H1 (cell line): Measurements from ENCODE around the gene STRN. TPM values are rescaled to one million over a fixed set of nuclear protein-coding genes. Genes with fewer than 3 reads are reported as not detected.

Source experiments
- CTCF ChIA-PET: fragments of 300-600 bp; sonication (Branson Sonifier 250); formaldehyde crosslinking; loops from one replicate; lab custom pipeline; 2021; ENCODE audit not compliant: partially characterized antibody; lab: Charles Lee
- POLR2A ChIA-PET: fragments of 300-600 bp; sonication (Branson Sonifier 250); formaldehyde crosslinking; loops from one replicate; lab custom pipeline; 2021; ENCODE audit warnings: inconsistent platforms; ENCODE audit not compliant: partially characterized antibody; lab: Charles Lee
- DNase-seq, 2 experiments: peaks; one replicate each; pipeline versions ENCODE4 v3.0.0 to v3.0.0-alpha.2; 2010 to 2022; ENCODE audit warnings: low spot score in 2 of 2, low read depth in 1 of 2, mixed read lengths in 1 of 2
- FAIRE-seq: peaks from 2 replicates; lab custom pipeline; 2011; peaks lifted over from hg19 to GRCh38; lab: Jason Lieb, UNC
- H2AFZ ChIP-seq: 2 replicates; pipeline ENCODE4 v1.8.1; 2012; ENCODE audit warnings: low read length, inconsistent platforms
- H2AK5ac ChIP-seq: 2 replicates; pipeline ENCODE4 v1.6.1; 2013; ENCODE audit warnings: low read depth, low read length
- H2BK120ac ChIP-seq: replicated peaks from 2 replicates; pipeline ENCODE3; 2013; ENCODE audit warnings: low read depth, low read length, inconsistent platforms
- H2BK12ac ChIP-seq: 2 replicates; pipeline ENCODE4 v1.6.1; 2013; ENCODE audit warnings: low read depth, low read length
- H2BK15ac ChIP-seq: 2 replicates; pipeline ENCODE4 v1.6.1; 2013; ENCODE audit warnings: low read length
- H2BK20ac ChIP-seq: 2 replicates; pipeline ENCODE4 v1.6.1; 2013; ENCODE audit warnings: low read length
- H2BK5ac ChIP-seq: 2 replicates; pipeline ENCODE4 v1.6.1; 2013; ENCODE audit warnings: low read depth, low read length
- H3K14ac ChIP-seq: 2 replicates; pipeline ENCODE4 v1.6.1; 2013; ENCODE audit warnings: inconsistent platforms; ENCODE audit not compliant: insufficient read length
- H3K18ac ChIP-seq: 2 replicates; pipeline ENCODE4 v1.6.1; 2013; ENCODE audit warnings: low read length; ENCODE audit errors: extremely low read depth
- H3K23ac ChIP-seq: 2 replicates; pipeline ENCODE4 v1.6.1; 2013; ENCODE audit warnings: inconsistent platforms; ENCODE audit not compliant: insufficient read length
- H3K23me2 ChIP-seq: 2 replicates; pipeline ENCODE4 v1.6.1; 2013; ENCODE audit warnings: low read depth, low read length
- H3K27ac ChIP-seq: 2 replicates; pipeline ENCODE4 v1.6.1; 2011; ENCODE audit warnings: low read depth, low read length, inconsistent platforms
- H3K27me3 ChIP-seq, 4 experiments: replicated peaks in 1 of 4; 1 replicate in 1 of 4; 2 replicates in 3 of 4; pipeline versions ENCODE4 v1.6.1 to v1.8.1; 2011 to 2013; ENCODE audit warnings: low read length in 3 of 4, mild to moderate bottlenecking in 3 of 4, inconsistent platforms in 2 of 4, mixed read lengths in 2 of 4, moderate library complexity in 1 of 4; ENCODE audit not compliant: control insufficient read depth in 3 of 4, insufficient read depth in 3 of 4; ENCODE audit errors: extremely low read depth in 1 of 4
- H3K36me3 ChIP-seq, 4 experiments: 2 replicates each; pipeline versions ENCODE4 v1.6.1 to v1.8.1; 2011 to 2013; ENCODE audit warnings: mild to moderate bottlenecking in 4 of 4, low read length in 3 of 4, moderate library complexity in 2 of 4, control low read depth in 1 of 4, inconsistent platforms in 1 of 4; ENCODE audit not compliant: insufficient read depth in 4 of 4, control insufficient read depth in 2 of 4
- H3K4ac ChIP-seq: replicated peaks from 2 replicates; pipeline ENCODE3; 2013; ENCODE audit warnings: low read length, low read depth, mixed read lengths, inconsistent platforms; ENCODE audit not compliant: insufficient read length
- H3K4me1 ChIP-seq, 4 experiments: replicated peaks in 1 of 4; 1 replicate in 1 of 4; 2 replicates in 3 of 4; pipeline versions ENCODE4 v1.6.1 to v1.8.1; 2011 to 2013; ENCODE audit warnings: low read length in 3 of 4, inconsistent platforms in 2 of 4, mixed read lengths in 1 of 4; ENCODE audit not compliant: insufficient read depth in 4 of 4, control insufficient read depth in 3 of 4
- H3K4me2 ChIP-seq, 2 experiments: 2 replicates each; pipeline versions ENCODE4 v1.6.1 to v1.8.1; 2011 to 2013; ENCODE audit warnings: low read depth in 2 of 2, low read length in 2 of 2, control low read depth in 1 of 2, inconsistent platforms in 1 of 2, mild to moderate bottlenecking in 1 of 2; ENCODE audit not compliant: insufficient read depth in 1 of 2
- H3K4me3 ChIP-seq, 4 experiments: fragments of 200-600, 300-600 bp in 1 of 4; sonication (generic), shearing (Covaris generic), sonication (Bioruptor Twin) in 1 of 4; 2 replicates each; pipeline versions ENCODE4 v1.5.1 to v1.8.1; 2011 to 2016; ENCODE audit warnings: low read length in 4 of 4, low read depth in 3 of 4, control low read depth in 2 of 4, inconsistent platforms in 2 of 4, mild to moderate bottlenecking in 2 of 4, mixed read lengths in 1 of 4, moderate library complexity in 1 of 4; ENCODE audit not compliant: insufficient read depth in 2 of 4; ENCODE audit errors: extremely low read depth in 1 of 4
- H3K56ac ChIP-seq: replicated peaks from 2 replicates; pipeline ENCODE3; 2013; ENCODE audit warnings: low read depth, mild to moderate bottlenecking, mixed read lengths, low read length, inconsistent platforms; ENCODE audit not compliant: insufficient read length
- H3K79me1 ChIP-seq: 2 replicates; pipeline ENCODE4 v1.6.1; 2013; ENCODE audit warnings: low read depth, low read length, control low read depth
- H3K79me2 ChIP-seq, 2 experiments: 2 replicates each; pipeline versions ENCODE4 v1.6.1 to v1.8.1; 2012 to 2013; ENCODE audit warnings: low read length in 2 of 2, mild to moderate bottlenecking in 2 of 2, inconsistent platforms in 1 of 2; ENCODE audit not compliant: insufficient read depth in 2 of 2, control insufficient read depth in 1 of 2
- H3K9ac ChIP-seq, 4 experiments: replicated peaks in 1 of 4; 1 replicate in 1 of 4; 2 replicates in 3 of 4; pipeline versions ENCODE4 v1.6.1 to v1.8.1; 2011 to 2013; ENCODE audit warnings: low read depth in 3 of 4, low read length in 3 of 4, control low read depth in 2 of 4, mild to moderate bottlenecking in 2 of 4, moderate library complexity in 2 of 4, inconsistent platforms in 1 of 4; ENCODE audit errors: extremely low read depth in 1 of 4
- H3K9me3 ChIP-seq, 2 experiments: 2 replicates each; pipeline versions ENCODE4 v1.6.1 to v1.8.1; 2012 to 2013; ENCODE audit warnings: mild to moderate bottlenecking in 2 of 2, moderate library complexity in 2 of 2, control low read depth in 1 of 2, inconsistent platforms in 1 of 2, low read depth in 1 of 2, low read length in 1 of 2, mixed read lengths in 1 of 2; ENCODE audit not compliant: insufficient read depth in 2 of 2
- H4K20me1 ChIP-seq, 2 experiments: replicated peaks in 1 of 2; 2 replicates each; pipeline versions ENCODE3 to v1.8.1; 2011 to 2013; ENCODE audit warnings: inconsistent platforms in 2 of 2, low read length in 2 of 2, mild to moderate bottlenecking in 1 of 2; ENCODE audit not compliant: insufficient read depth in 2 of 2, control insufficient read depth in 1 of 2
- H4K5ac ChIP-seq: 2 replicates; pipeline ENCODE4 v1.6.1; 2013; ENCODE audit warnings: low read length, low read depth, mixed read lengths, inconsistent platforms; ENCODE audit not compliant: insufficient read length
- H4K8ac ChIP-seq: 2 replicates; pipeline ENCODE4 v1.8.0; 2013; ENCODE audit warnings: mild to moderate bottlenecking, moderate library complexity, low read length, inconsistent platforms; ENCODE audit not compliant: insufficient read depth; ENCODE audit errors: extremely low read depth
- H4K91ac ChIP-seq: replicated peaks from 2 replicates; pipeline ENCODE3; 2013; ENCODE audit warnings: low read length, mixed read lengths, inconsistent platforms; ENCODE audit not compliant: insufficient read length
- ATF2 ChIP-seq: IDR thresholded peaks from 2 replicates; pipeline ENCODE4 v1.6.1; 2012; ENCODE audit warnings: low read length, inconsistent platforms
- BCL11A ChIP-seq, 2 experiments: IDR thresholded peaks; one replicate each; pipeline ENCODE4 v1.6.1; 2011; ENCODE audit warnings: low read depth in 2 of 2, low read length in 2 of 2, mild to moderate bottlenecking in 2 of 2
- FOSL1 ChIP-seq: IDR thresholded peaks from 2 replicates; pipeline ENCODE4 v1.6.1; 2011; ENCODE audit warnings: mild to moderate bottlenecking, low read depth, low read length, moderate library complexity; ENCODE audit not compliant: insufficient read depth
- GTF2F1 ChIP-seq: IDR thresholded peaks from 2 replicates; pipeline ENCODE4 v1.6.1; 2012; ENCODE audit warnings: low read depth, low read length, improper control_type of control experiment, borderline replicate concordance
- MAX ChIP-seq: IDR thresholded peaks from 2 replicates; pipeline ENCODE4 v1.6.1; 2012; ENCODE audit warnings: inconsistent platforms
- NANOG ChIP-seq: IDR thresholded peaks from 2 replicates; pipeline ENCODE4 v1.6.1; 2011; ENCODE audit warnings: low read length, low read depth, mild to moderate bottlenecking, inconsistent platforms; ENCODE audit not compliant: insufficient read depth, poor library complexity, severe bottlenecking
- NRF1 ChIP-seq: IDR thresholded peaks from 2 replicates; pipeline ENCODE4 v1.6.1; 2011; ENCODE audit warnings: mild to moderate bottlenecking, low read depth, low read length, improper control_type of control experiment
- POLR2AphosphoS5 ChIP-seq: IDR thresholded peaks from 2 replicates; pipeline ENCODE4 v1.6.1; 2011; ENCODE audit warnings: low read depth, low read length
- RAD21 ChIP-seq, 2 experiments: IDR thresholded peaks in 1 of 2; conservative IDR thresholded peaks in 1 of 2; 2 replicates each; pipeline ENCODE4 v1.6.1; 2011; ENCODE audit warnings: low read depth in 2 of 2, low read length in 2 of 2, improper control_type of control experiment in 1 of 2, inconsistent platforms in 1 of 2, mild to moderate bottlenecking in 1 of 2, moderate library complexity in 1 of 2
- SIX5 ChIP-seq: IDR thresholded peaks from 2 replicates; pipeline ENCODE4 v1.6.1; 2011; ENCODE audit warnings: mild to moderate bottlenecking, low read depth, low read length
- SUZ12 ChIP-seq: fragments of 200-600 bp; sonication (generic); IDR thresholded peaks from 2 replicates; pipeline ENCODE4 v1.6.1; 2012; ENCODE audit warnings: mild to moderate bottlenecking, inconsistent platforms, low read length, moderate library complexity, mixed read lengths
- TAF1 ChIP-seq: IDR thresholded peaks from 2 replicates; pipeline ENCODE4 v1.6.1; 2011; ENCODE audit warnings: mild to moderate bottlenecking, low read depth, low read length
- WGBS, 2 experiments: shearing (Covaris generic) in 1 of 2; methylation state at CpG; one replicate each; pipeline versions ENCODE4 v1.1.6 to v1.1.7; 2013 to 2015; ENCODE audit warnings: low lambda C conversion rate in 2 of 2, mixed read lengths in 2 of 2, inconsistent platforms in 1 of 2, low coverage in 1 of 2, missing lambda C conversion rate in 1 of 2; ENCODE audit not compliant: insufficient replicate concordance in 2 of 2, insufficient coverage in 1 of 2, insufficient read length in 1 of 2; ENCODE audit errors: extremely low coverage in 1 of 2, missing lambda C conversion rate in 1 of 2; 5-methylcytosine and 5-hydroxymethylcytosine counted together
- polyA plus RNA-seq, 7 experiments: library from polyadenylated mRNA; depleted of rRNA in 3 of 7; stranded (reverse) in 5 of 7; unstranded in 2 of 7; fragments of >200 nt in 5 of 7; fragments of 200-250 nt in 2 of 7; gene quantifications; 1 replicate in 5 of 7; 2 replicates in 1 of 7; 4 replicates in 1 of 7; pipeline versions ENCODE4 v1.2.1 to v1.2.3, GENCODE V29; 2011 to 2013; ENCODE audit warnings: missing spikeins in 2 of 7, mixed read lengths in 2 of 7
- total RNA-seq: library from RNA; stranded (reverse); fragmentation: NEBNext Ultra II Directional; extraction: Animal tissue kit (Norgen Biotek cat#: 25700); gene quantifications from 2 replicates; pipeline ENCODE4 v1.2.1, GENCODE V29; 2021

STRN gene
- total and polyA plus RNA-seq, 2 of the 8 experiments (the other 6 are each of a cell fraction or from before 2014, with no cell fraction given), result 8.3 to 47.0 TPM

- no peak overlapping the region for H3K4me3 ChIP-seq
- H2AFZ ChIP-seq, result no peak overlapping the region
- no peak overlapping the region for H4K91ac ChIP-seq
- peaks cover 0 to 44% (median 6%) of the 10 kb centered on the region in 4 experiments; a peak in 6 of 8 replicates for H3K36me3 ChIP-seq
- no peaks in the 10 kb centered on the region for H3K79me1 ChIP-seq
- H2BK5ac ChIP-seq, result no peak overlapping the region
- CTCF ChIA-PET, result interaction anchor here (0.6 kb wide), 1 partner anchor 101 kb away, joined by 3 read pairs; no protein-coding TSS in a partner anchor
- no peak overlapping the region for H3K4ac ChIP-seq
- no peaks in the 10 kb centered on the region for H3K27me3 ChIP-seq
- H3K79me2 ChIP-seq, result no peaks in the 10 kb centered on the region
- H3K9ac ChIP-seq, result no peak overlapping the region
- H2BK120ac ChIP-seq, result no peak overlapping the region
- 88% methylated on average over 1 of the region's 1 CpG; no CpG with 5 or more reads in 1 of the 2 experiments for WGBS, 2 experiments
- no peaks in the 10 kb centered on the region; a peak in 1 of 7 replicates for H3K4me1 ChIP-seq
- H3K18ac ChIP-seq, result no peak overlapping the region
- H4K20me1 ChIP-seq, result no peaks in the 10 kb centered on the region
- H4K8ac ChIP-seq, result no peak overlapping the region
- no peaks in the 10 kb centered on the region for H3K9me3 ChIP-seq
- H4K5ac ChIP-seq, result no peak overlapping the region
- H2BK20ac ChIP-seq, result no peak overlapping the region
- no peaks in the 10 kb centered on the region for H3K23me2 ChIP-seq
- POLR2A ChIA-PET, result interaction anchor here (0.7 kb wide), 1 partner anchor 1847 kb away, joined by 3 read pairs; no protein-coding TSS in a partner anchor
- no peak for DNase-seq
- FAIRE-seq, result no peak
- H3K23ac ChIP-seq, result no peak overlapping the region
- H3K56ac ChIP-seq, result no peak overlapping the region
- no peak overlapping the region for H3K27ac ChIP-seq
- no peak overlapping the region for H2BK15ac ChIP-seq
- no peak overlapping the region for H3K4me2 ChIP-seq
- no peak overlapping the region for H2BK12ac ChIP-seq
- H3K14ac ChIP-seq, result no peak overlapping the region
- H2AK5ac ChIP-seq, result no peak overlapping the region
- TF ChIP-seq FOSL1 (no peak), SUZ12 (no peak), NRF1 (no peak), ATF2 (no peak), MAX (no peak), RAD21 (IDR thresholded peaks at IDR 0.05 in 1 of 2, conservative IDR thresholded peaks at IDR 0.05 in 1 of 2; ENCODE audit: low read depth in 2 of 2, low read length in 2 of 2) (no peak), TAF1 (no peak), SIX5 (no peak), NANOG (no peak), POLR2AphosphoS5 (no peak), GTF2F1 (no peak), BCL11A (IDR thresholded peaks at IDR 0.05; ENCODE audit: low read depth in 2 of 2, low read length in 2 of 2) (no peak)
Measured at GRCh38 chr2:36859366-36859792, 107.0 kb downstream of the STRN start.
